ENCODE results near the gene IST1. TPM values are rescaled to one million over a fixed set of nuclear protein-coding genes. Genes with fewer than 3 reads are reported as not detected.

The IST1 gene
- total and polyA plus RNA-seq, 10 of the 15 experiments (the other 5 are each of a cell fraction or from before 2014, with no cell fraction given), result 97.3 to 293 (median 138) TPM

DNA sequence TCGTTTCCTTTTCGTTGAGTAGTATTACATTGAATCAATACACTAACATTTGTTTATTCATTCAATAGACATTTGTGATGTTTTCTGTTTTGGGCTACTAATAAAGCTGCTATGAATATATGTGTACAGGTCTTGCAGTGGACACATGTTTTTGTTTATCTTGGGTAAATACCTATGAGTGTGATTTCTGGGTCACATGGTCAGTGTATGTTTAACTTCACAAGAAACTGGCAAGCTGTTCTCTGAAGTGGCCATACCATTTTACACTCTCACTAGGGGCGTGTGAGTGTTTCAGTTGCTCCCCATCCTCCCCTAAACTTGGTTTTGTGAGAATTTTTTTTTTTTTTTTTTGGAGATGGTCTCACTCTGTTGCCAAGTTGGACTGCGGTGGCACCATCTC, 69.9 kb downstream of the IST1 start:
- H2AFZ ChIP-seq (ENCODE audit: control insufficient read depth, low read depth, low read length), result no peak overlapping the region
- H3K4me3 ChIP-seq, result no peak overlapping the region
- intact Hi-C loops (cut with micrococcal nuclease; ENCODE audit: unreplicated experiment) (loop anchor here (10.0 kb wide), 2 partner anchors 280 to 320 kb away; no protein-coding TSS in a partner anchor), in situ Hi-C loops (cut with MboI) (no loop called here)
- CTCF ChIA-PET, result interaction anchor here (0.6 to 3.3 kb wide), 4 partner anchors 9 to 465 kb away, joined by 3 to 15 read pairs (median 3); no protein-coding TSS in a partner anchor
- POLR2A ChIA-PET, result no interaction called here
- DNase-seq (ENCODE audit: low read depth, low spot score) (no peak), FAIRE-seq (no peak), ATAC-seq (no peak)
- RAD21 ChIA-PET (ENCODE audit: unreplicated experiment), result no interaction called here
- no TSS peak for BruUV-seq (replicated peaks)
- H3K27me3 ChIP-seq (replicated peaks in 1 of 2; ENCODE audit: control insufficient read depth in 2 of 2, insufficient read depth in 2 of 2, low read length in 1 of 2), result no peaks in the 10 kb centered on the region
- no peaks in the 10 kb centered on the region for H3K4me1 ChIP-seq (ENCODE audit: control insufficient read depth, insufficient read depth, low read length)
- H3K9me3 ChIP-seq (replicated peaks; ENCODE audit: control insufficient read depth, insufficient read depth, low read length), result no peaks in the 10 kb centered on the region
- H3K4me2 ChIP-seq (ENCODE audit: control insufficient read depth, insufficient read depth), result no peak overlapping the region
- TF ChIP-seq, protein P1, sequence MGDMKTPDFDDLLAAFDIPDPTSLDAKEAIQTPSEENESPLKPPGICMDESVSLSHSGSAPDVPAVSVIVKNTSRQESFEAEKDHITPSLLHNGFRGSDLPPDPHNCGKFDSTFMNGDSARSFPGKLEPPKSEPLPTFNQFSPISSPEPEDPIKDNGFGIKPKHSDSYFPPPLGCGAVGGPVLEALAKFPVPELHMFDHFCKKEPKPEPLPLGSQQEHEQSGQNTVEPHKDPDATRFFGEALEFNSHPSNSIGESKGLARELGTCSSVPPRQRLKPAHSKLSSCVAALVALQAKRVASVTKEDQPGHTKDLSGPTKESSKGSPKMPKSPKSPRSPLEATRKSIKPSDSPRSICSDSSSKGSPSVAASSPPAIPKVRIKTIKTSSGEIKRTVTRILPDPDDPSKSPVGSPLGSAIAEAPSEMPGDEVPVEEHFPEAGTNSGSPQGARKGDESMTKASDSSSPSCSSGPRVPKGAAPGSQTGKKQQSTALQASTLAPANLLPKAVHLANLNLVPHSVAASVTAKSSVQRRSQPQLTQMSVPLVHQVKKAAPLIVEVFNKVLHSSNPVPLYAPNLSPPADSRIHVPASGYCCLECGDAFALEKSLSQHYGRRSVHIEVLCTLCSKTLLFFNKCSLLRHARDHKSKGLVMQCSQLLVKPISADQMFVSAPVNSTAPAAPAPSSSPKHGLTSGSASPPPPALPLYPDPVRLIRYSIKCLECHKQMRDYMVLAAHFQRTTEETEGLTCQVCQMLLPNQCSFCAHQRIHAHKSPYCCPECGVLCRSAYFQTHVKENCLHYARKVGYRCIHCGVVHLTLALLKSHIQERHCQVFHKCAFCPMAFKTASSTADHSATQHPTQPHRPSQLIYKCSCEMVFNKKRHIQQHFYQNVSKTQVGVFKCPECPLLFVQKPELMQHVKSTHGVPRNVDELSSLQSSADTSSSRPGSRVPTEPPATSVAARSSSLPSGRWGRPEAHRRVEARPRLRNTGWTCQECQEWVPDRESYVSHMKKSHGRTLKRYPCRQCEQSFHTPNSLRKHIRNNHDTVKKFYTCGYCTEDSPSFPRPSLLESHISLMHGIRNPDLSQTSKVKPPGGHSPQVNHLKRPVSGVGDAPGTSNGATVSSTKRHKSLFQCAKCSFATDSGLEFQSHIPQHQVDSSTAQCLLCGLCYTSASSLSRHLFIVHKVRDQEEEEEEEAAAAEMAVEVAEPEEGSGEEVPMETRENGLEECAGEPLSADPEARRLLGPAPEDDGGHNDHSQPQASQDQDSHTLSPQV (IDR thresholded peaks at IDR 0.05), result no peak
- no peak for TF ChIP-seq SRF (IDR thresholded peaks at IDR 0.05; ENCODE audit: low read depth in 2 of 2, low read length in 2 of 2)
- no peak for TF ChIP-seq ATF7 (IDR thresholded peaks at IDR 0.05; ENCODE audit: low read depth)
- H4K20me1 ChIP-seq (ENCODE audit: control insufficient read depth, insufficient read depth), result no peaks in the 10 kb centered on the region
- H3K27ac ChIP-seq (ENCODE audit: control insufficient read depth, insufficient read depth), result no peak overlapping the region
- 73% methylated on average over 4 of the region's 4 CpGs for WGBS (ENCODE audit: insufficient coverage, insufficient replicate concordance, low lambda C conversion rate, missing lambda C conversion rate)
- H3K9ac ChIP-seq (ENCODE audit: control insufficient read depth, insufficient read depth, low read length), result no peak overlapping the region
- SMC1A ChIA-PET (ENCODE audit: uncharacterized antibody, unreplicated experiment), result interaction anchor here (0.6 kb wide), 1 partner anchor 116 kb away, joined by 3 read pairs; no protein-coding TSS in a partner anchor
- H3K79me2 ChIP-seq (ENCODE audit: control insufficient read depth, insufficient read depth, low read length), result no peaks in the 10 kb centered on the region
- H3K36me3 ChIP-seq (ENCODE audit: control insufficient read depth in 2 of 2, insufficient read depth in 2 of 2, low read length in 1 of 2), result no peaks in the 10 kb centered on the region

Data from GM12878 (cell line).